HS-5 (cell line): Measurements from ENCODE around the gene BORCS8.
"Not testable (repeated sequence)": the region's sequence is repeated elsewhere in the genome, so short reads cannot be mapped to it uniquely, and the experiment has no call there.

Experiments used
- DNase-seq: peaks from one replicate; pipeline ENCODE4 v3.0.0-alpha.2; 2012; ENCODE audit warnings: low read depth

BORCS8 gene

GRCh38 chr19:19179548-19180441, 12.2 kb downstream of the BORCS8 start:
- no peak for DNase-seq

GRCh38 chr19:19176950-19177349, 15.0 kb downstream of the BORCS8 start:
- DNase-seq = no peak

GRCh38 chr19:19173243-19173642, 18.7 kb downstream of the BORCS8 start:
- not testable (repeated sequence) for DNase-seq

- DNase-seq = no peak
Measured at GRCh38 chr19:19171821-19172532, 20.0 kb downstream of the BORCS8 start.

GRCh38 chr19:19170873-19171672, 20.9 kb downstream of the BORCS8 start:
- DNase-seq = no peak

GRCh38 chr19:19170053-19170872, 21.7 kb downstream of the BORCS8 start, which contains the start of gene MEF2B:
MEF2B (minus strand) TSS chr19:19170263; CDS start chr19:19150735, 19,528 bp downstream.
- DNase-seq = no peak

GRCh38 chr19:19169236-19170052, 22.5 kb downstream of the BORCS8 start:
- no peak for DNase-seq

GRCh38 chr19:19167612-19168011, 24.3 kb downstream of the BORCS8 start:
- DNase-seq = no peak

GRCh38 chr19:19165396-19165795, 26.6 kb downstream of the BORCS8 start:
- no peak for DNase-seq

GRCh38 chr19:19162495-19162894, 29.5 kb downstream of the BORCS8 start:
- no peak for DNase-seq

GRCh38 chr19:19160461-19161035, 31.4 kb downstream of the BORCS8 start:
- DNase-seq = no peak

- DNase-seq = no peak
Measured at GRCh38 chr19:19159534-19159933, 32.4 kb downstream of the BORCS8 start.

GRCh38 chr19:19157808-19158207, 34.1 kb downstream of the BORCS8 start:
- DNase-seq = no peak

GRCh38 chr19:19155495-19156219, 36.3 kb downstream of the BORCS8 start:
- no peak for DNase-seq

GRCh38 chr19:19154768-19155494, 37.0 kb downstream of the BORCS8 start:
- DNase-seq = no peak

GRCh38 chr19:19152668-19153384, 39.1 kb downstream of the BORCS8 start:
- no peak for DNase-seq

GRCh38 chr19:19151418-19151817, 40.5 kb downstream of the BORCS8 start:
- no peak for DNase-seq

GRCh38 chr19:19149435-19149834, 42.5 kb downstream of the BORCS8 start:
- no peak for DNase-seq
